Measurements from ENCODE around the gene ITK.

ITK gene

GRCh38 chr5:157300564-157300963 is 119.9 kb downstream of the ITK start:
- ChIA-PET POLR2A (no interaction called here), CTCF (interaction anchor here (1.0 kb wide), 1 partner anchor 41 kb away, joined by 7 read pairs; no protein-coding TSS in a partner anchor)
- TF ChIP-seq ELF4 (IDR thresholded peaks at IDR 0.05), result no peak
- TF ChIP-seq, protein P1, sequence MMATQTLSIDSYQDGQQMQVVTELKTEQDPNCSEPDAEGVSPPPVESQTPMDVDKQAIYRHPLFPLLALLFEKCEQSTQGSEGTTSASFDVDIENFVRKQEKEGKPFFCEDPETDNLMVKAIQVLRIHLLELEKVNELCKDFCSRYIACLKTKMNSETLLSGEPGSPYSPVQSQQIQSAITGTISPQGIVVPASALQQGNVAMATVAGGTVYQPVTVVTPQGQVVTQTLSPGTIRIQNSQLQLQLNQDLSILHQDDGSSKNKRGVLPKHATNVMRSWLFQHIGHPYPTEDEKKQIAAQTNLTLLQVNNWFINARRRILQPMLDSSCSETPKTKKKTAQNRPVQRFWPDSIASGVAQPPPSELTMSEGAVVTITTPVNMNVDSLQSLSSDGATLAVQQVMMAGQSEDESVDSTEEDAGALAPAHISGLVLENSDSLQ (IDR thresholded peaks at IDR 0.05), result no peak
- no peak for TF ChIP-seq SUZ12 (IDR thresholded peaks at IDR 0.05)
- DNase-seq (ENCODE audit: extremely low spot score), result no peak

GRCh38 chr5:157301066-157301465 is 120.4 kb downstream of the ITK start:
- TF ChIP-seq NFRKB (IDR thresholded peaks at IDR 0.05) (no peak), SUZ12 (IDR thresholded peaks at IDR 0.05) (no peak), FOXK2 (IDR thresholded peaks at IDR 0.05) (no peak), CTBP1 (IDR thresholded peaks at IDR 0.05; ENCODE audit: borderline replicate concordance) (no peak), ZNF384 (IDR thresholded peaks at IDR 0.05) (no peak), ELF4 (IDR thresholded peaks at IDR 0.05) (no peak), FOXM1 (IDR thresholded peaks at IDR 0.05; ENCODE audit: borderline replicate concordance) (no peak)
- ChIA-PET CTCF (no interaction called here), POLR2A (no interaction called here)
- no peak for DNase-seq (ENCODE audit: extremely low spot score)

DNA sequence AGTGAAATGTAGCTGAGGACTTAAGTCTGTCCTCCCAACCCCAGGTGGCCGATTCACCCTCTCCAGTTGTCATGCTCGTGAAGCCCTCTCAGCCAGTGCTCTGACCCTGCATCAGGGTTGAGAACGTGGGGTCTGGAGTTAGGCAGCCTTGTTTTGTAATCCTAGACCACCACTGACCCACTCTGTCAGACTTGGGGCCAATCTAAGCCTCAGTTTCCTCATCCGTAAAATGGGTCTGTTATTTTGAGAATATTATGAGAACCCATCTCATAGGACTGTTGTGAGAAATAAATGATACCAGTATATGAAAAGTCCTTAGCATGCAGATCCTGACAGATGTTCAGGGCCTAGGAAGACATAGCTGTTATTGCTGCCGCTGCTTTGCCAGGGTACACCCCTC is 122.4 kb downstream of the ITK start:
- ChIA-PET POLR2A (no interaction called here), CTCF (interaction anchor here (1.1 to 1.5 kb wide), 2 partner anchors 12 to 25 kb away, joined by 3 to 5 read pairs; no protein-coding TSS in a partner anchor)
- no peak for DNase-seq (ENCODE audit: extremely low spot score)
- TF ChIP-seq L3MBTL2 (conservative IDR thresholded peaks at IDR 0.05) (no peak), SUZ12 (IDR thresholded peaks at IDR 0.05) (no peak), FOXK2 (IDR thresholded peaks at IDR 0.05) (no peak), HDGF (IDR thresholded peaks at IDR 0.05; ENCODE audit: borderline replicate concordance) (no peak), FOXM1 (IDR thresholded peaks at IDR 0.05; ENCODE audit: borderline replicate concordance) (no peak)
- TF ChIP-seq, protein P1 (IDR thresholded peaks at IDR 0.05), result no peak

DNA sequence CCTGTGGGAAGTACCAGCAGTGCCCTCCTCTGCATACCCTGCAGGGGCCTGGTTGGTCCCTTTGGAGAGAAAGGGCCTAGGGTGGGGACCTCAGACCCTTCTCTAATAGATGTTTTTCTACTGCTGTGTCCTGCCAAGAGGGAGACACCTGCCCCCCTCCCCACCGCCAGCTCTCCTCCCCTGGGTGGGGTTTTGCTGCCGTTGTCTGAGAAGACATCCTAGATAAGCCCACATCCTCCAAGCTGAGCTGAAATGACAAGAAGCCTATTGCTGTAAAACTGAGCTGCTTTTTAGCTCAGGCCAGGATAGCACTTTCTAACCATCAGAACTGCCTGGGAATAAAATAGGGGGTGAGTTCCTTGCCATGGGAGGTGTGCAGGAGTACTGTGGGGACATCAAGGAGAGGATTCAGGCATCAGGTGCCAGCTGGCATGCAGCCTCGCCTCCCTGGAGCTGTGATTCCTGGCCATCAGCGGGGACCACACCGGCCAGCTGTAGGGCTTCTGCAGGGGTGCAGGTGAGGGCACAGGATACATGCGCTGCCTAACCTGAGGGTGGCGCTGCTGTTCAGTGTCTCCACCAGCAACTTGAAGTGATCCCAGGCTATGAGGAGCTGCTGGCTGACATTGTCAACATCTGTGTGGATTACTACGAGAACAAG is 123.2 kb downstream of the ITK start:
- peak; percentile 35 for DNase-seq (ENCODE audit: extremely low spot score)
- POLR2A ChIA-PET, result no interaction called here
- CTCF ChIA-PET, result interaction anchor here (0.5 to 1.5 kb wide), 5 partner anchors 11 to 727 kb away, joined by 3 to 7 read pairs (median 3); no protein-coding TSS in a partner anchor
- no peak for TF ChIP-seq FOXM1 (IDR thresholded peaks at IDR 0.05; ENCODE audit: borderline replicate concordance)
- no peak for TF ChIP-seq NFRKB (IDR thresholded peaks at IDR 0.05)
- no peak for TF ChIP-seq L3MBTL2 (conservative IDR thresholded peaks at IDR 0.05)
- no peak for TF ChIP-seq TARDBP (IDR thresholded peaks at IDR 0.05)
- TF ChIP-seq FOXA1 (IDR thresholded peaks at IDR 0.05), result no peak
- TF ChIP-seq FOXK2 (IDR thresholded peaks at IDR 0.05), result no peak
- TF ChIP-seq CTBP1 (IDR thresholded peaks at IDR 0.05; ENCODE audit: borderline replicate concordance), result no peak
- no peak for TF ChIP-seq ZNF384 (IDR thresholded peaks at IDR 0.05)
- no peak for TF ChIP-seq SP1 (IDR thresholded peaks at IDR 0.05)
- TF ChIP-seq SUZ12 (IDR thresholded peaks at IDR 0.05), result no peak
- TF ChIP-seq BHLHE40 (IDR thresholded peaks at IDR 0.05; ENCODE audit: borderline replicate concordance), result no peak

All from HEK293T (cell line).